ENCODE measurements around the gene ERBIN. TPM values are rescaled to one million over a fixed set of nuclear protein-coding genes. Genes with fewer than 3 reads are reported as not detected.

Gene ERBIN
- total and polyA plus RNA-seq, 2 of the 4 experiments (the other 2 are of a cell fraction): 25.8 to 70.1 TPM

DNA sequence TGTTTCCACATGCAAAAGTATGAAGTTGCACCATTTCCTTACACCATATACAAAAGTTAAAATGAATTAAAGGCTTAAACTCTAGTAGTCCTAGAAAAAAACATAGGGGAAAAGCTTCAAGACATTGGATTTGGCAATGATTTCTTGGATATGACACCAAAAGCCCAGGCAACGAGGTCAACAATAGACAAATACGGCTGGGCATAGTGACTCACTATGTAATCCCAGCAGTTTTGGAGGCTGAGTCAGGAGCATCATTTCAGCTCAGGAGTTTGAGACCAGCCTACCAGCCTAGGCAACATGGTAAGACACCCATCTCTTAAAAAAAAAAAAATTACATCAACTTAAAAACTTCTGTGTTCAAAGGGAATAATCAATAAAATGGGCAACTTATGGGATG, 186.8 kb downstream of the ERBIN start:
- dilution Hi-C loops (cut with HindIII; ENCODE audit: low sequenced_read_pairs, unreplicated experiment): no loop called here

More for the DNA sequence above, 186.8 kb downstream of the ERBIN start:
- Histone ChIP-seq H3K36me3 (ENCODE audit: control insufficient read depth, insufficient read depth, low read length) (no peaks in the 10 kb centered on the region), H3K18ac (ENCODE audit: low read depth, low read length) (no peak overlapping the region), H2BK120ac (ENCODE audit: low read depth, low read length) (no peak overlapping the region), H2AFZ (replicated peaks; ENCODE audit: low read length, poor library complexity) (no peak overlapping the region), H2AK9ac (replicated peaks; ENCODE audit: low read depth, low read length, poor library complexity) (no peak overlapping the region), H3K56ac (ENCODE audit: extremely low read depth, insufficient read depth, low read length) (no peak overlapping the region), H3K4me1 (ENCODE audit: control insufficient read depth, insufficient read depth, low read length) (no peaks in the 10 kb centered on the region), H4K91ac (ENCODE audit: insufficient read depth, low read depth, low read length) (no peak overlapping the region), H3K9me3 (ENCODE audit: control insufficient read depth, insufficient read depth, low read length) (peaks cover 3% of the 10 kb centered on the region), H4K20me1 (ENCODE audit: insufficient read depth, low read length) (no peaks in the 10 kb centered on the region), H3K4me2 (ENCODE audit: low read depth, low read length) (no peak overlapping the region), H3K79me1 (ENCODE audit: low read depth in 1 of 2, low read length in 2 of 2) (no peaks in the 10 kb centered on the region), H3K27me3 (ENCODE audit: control insufficient read depth, insufficient read depth, low read length) (no peaks in the 10 kb centered on the region), H4K8ac (ENCODE audit: low read depth in 2 of 2, low read length in 2 of 2) (no peak overlapping the region), H2AK5ac (ENCODE audit: low read depth, low read length) (no peak overlapping the region), H3K23ac (ENCODE audit: low read depth, low read length) (no peak overlapping the region), H2BK15ac (ENCODE audit: low read depth, low read length) (no peak overlapping the region), H3K4ac (ENCODE audit: low read depth, low read length) (no peak overlapping the region), H2BK5ac (ENCODE audit: low read depth, low read length, poor library complexity, severe bottlenecking) (no peak overlapping the region), H3K9ac (ENCODE audit: low read depth, low read length) (no peak overlapping the region), H3K9me1 (ENCODE audit: insufficient read depth, low read length) (no peaks in the 10 kb centered on the region), H2BK20ac (ENCODE audit: low read depth, low read length) (no peak overlapping the region), H4K5ac (ENCODE audit: low read depth, low read length) (no peak overlapping the region), H3K4me3 (ENCODE audit: insufficient read depth, low read depth, low read length) (no peak overlapping the region), H3K14ac (replicated peaks; ENCODE audit: low read depth, low read length) (no peak overlapping the region), H3K27ac (ENCODE audit: insufficient read depth, low read length) (no peak overlapping the region)
- WGBS, 2 experiments (ENCODE audit: extremely low coverage in 2 of 2, insufficient read length in 1 of 2): 13% methylated on average over 2 of the region's 2 CpGs; no CpG with 5 or more reads in 1 of the 2 experiments
- ATAC-seq (ENCODE audit: low read depth) (peak; percentile 49; the same call in 1 of the 2 replicates), DNase-seq (peak; percentile 69)
- in situ Hi-C loops (cut with MboI; ENCODE audit: low sequenced_read_pairs): no loop called here
- peak; percentile 46; the same call in 1 of the 2 replicates for TF ChIP-seq CEBPB (IDR thresholded peaks at IDR 0.05; ENCODE audit: low read depth, low read length)
- TF ChIP-seq, protein P1, sequence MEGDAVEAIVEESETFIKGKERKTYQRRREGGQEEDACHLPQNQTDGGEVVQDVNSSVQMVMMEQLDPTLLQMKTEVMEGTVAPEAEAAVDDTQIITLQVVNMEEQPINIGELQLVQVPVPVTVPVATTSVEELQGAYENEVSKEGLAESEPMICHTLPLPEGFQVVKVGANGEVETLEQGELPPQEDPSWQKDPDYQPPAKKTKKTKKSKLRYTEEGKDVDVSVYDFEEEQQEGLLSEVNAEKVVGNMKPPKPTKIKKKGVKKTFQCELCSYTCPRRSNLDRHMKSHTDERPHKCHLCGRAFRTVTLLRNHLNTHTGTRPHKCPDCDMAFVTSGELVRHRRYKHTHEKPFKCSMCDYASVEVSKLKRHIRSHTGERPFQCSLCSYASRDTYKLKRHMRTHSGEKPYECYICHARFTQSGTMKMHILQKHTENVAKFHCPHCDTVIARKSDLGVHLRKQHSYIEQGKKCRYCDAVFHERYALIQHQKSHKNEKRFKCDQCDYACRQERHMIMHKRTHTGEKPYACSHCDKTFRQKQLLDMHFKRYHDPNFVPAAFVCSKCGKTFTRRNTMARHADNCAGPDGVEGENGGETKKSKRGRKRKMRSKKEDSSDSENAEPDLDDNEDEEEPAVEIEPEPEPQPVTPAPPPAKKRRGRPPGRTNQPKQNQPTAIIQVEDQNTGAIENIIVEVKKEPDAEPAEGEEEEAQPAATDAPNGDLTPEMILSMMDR (conservative IDR thresholded peaks at IDR 0.05; ENCODE audit: low read depth, low read length): no peak
- 0 out of 2 replicates have a peak, but pooled peaks have one; percentile 3 for TF ChIP-seq FOS (IDR thresholded peaks at IDR 0.05; ENCODE audit: low read depth, low read length)
- ChIA-PET POLR2A (ENCODE audit: unreplicated experiment) (no interaction called here), CTCF (no interaction called here)
- intact Hi-C loops (cut with micrococcal nuclease): no loop called here
- BruUV-seq (replicated peaks): no TSS peak
